K562 (cell line): ENCODE data around the gene TTC21A. TPM values are rescaled to one million over a fixed set of nuclear protein-coding genes. Genes with fewer than 3 reads are reported as not detected.

ENCODE experiments used
- ATAC-seq: fragments of 200-7000 bp; cut with Tn5 transposase; 3 replicates; pipeline ENCODE4 v1.9.1; 2020; ENCODE audit warnings: moderate library complexity
- BruUV-seq: library from RNA; stranded (reverse); fragments of 400-500 nt; replicated peaks from 2 replicates; lab custom pipeline; 2021; lab: Mats Ljungman, UMichigan
- CTCF ChIA-PET: fragments of 300-600 bp; formaldehyde crosslinking; extraction: SDS; loops from one replicate; lab custom pipeline; 2021; ENCODE audit warnings: low intra/inter-chr PET ratio; lab: Yijun Ruan, JAX
- POLR2A ChIA-PET: fragments of 300-600, 350-650 bp; sonication (Branson Sonifier 250); formaldehyde crosslinking; extraction: SDS; loops from one replicate; lab custom pipeline; 2021; ENCODE audit warnings: antibody characterized with exemption, inconsistent platforms; lab: Yijun Ruan, JAX
- DNase-seq, 4 experiments: peaks; one replicate each; pipeline versions ENCODE4 v3.0.0 to v3.0.0-alpha.2; 2011 to 2018; ENCODE audit warnings: low spot score in 3 of 4, mixed read lengths in 3 of 4; ENCODE audit errors: extremely low read depth in 1 of 4
- FAIRE-seq: peaks from 2 replicates; lab custom pipeline; 2011; peaks lifted over from hg19 to GRCh38; lab: Jason Lieb, UNC
- H2AFZ ChIP-seq: 2 replicates; pipeline ENCODE4 v1.6.0; 2011; ENCODE audit warnings: low read depth, low read length, control low read depth, inconsistent platforms
- H3K27ac ChIP-seq: fragments of 200-600 bp; 3 replicates; pipeline ENCODE4 v1.8.0; 2011; ENCODE audit warnings: low read depth, mild to moderate bottlenecking, control low read depth, inconsistent platforms, low read length, moderate library complexity, mixed read lengths; ENCODE audit errors: extremely low read depth
- H3K27me3 ChIP-seq, 2 experiments: fragments of 300-600 bp in 1 of 2; 2 replicates in 1 of 2; 3 replicates in 1 of 2; pipeline versions ENCODE4 v1.6.0 to v1.8.0; 2011; ENCODE audit warnings: inconsistent platforms in 2 of 2, low read length in 2 of 2, mild to moderate bottlenecking in 1 of 2, mixed read lengths in 1 of 2, moderate library complexity in 1 of 2; ENCODE audit not compliant: control insufficient read depth in 2 of 2, insufficient read depth in 2 of 2
- H3K36me3 ChIP-seq: fragments of 300-600 bp; 3 replicates; pipeline ENCODE4 v1.8.0; 2011; ENCODE audit warnings: mild to moderate bottlenecking, low read length, inconsistent platforms; ENCODE audit not compliant: control insufficient read depth, insufficient read depth
- H3K4me1 ChIP-seq, 2 experiments: fragments of 200-600 bp in 1 of 2; replicated peaks in 1 of 2; 2 replicates in 1 of 2; 3 replicates in 1 of 2; pipeline versions ENCODE4 v1.5.1 to v1.8.0; 2011; ENCODE audit warnings: inconsistent platforms in 2 of 2, low read length in 2 of 2, mild to moderate bottlenecking in 1 of 2, mixed read lengths in 1 of 2, moderate library complexity in 1 of 2; ENCODE audit not compliant: control insufficient read depth in 2 of 2, insufficient read depth in 2 of 2
- H3K4me2 ChIP-seq: 2 replicates; pipeline ENCODE4 v1.6.1; 2011; ENCODE audit warnings: low read length, control low read depth, inconsistent platforms, mixed read lengths; ENCODE audit not compliant: insufficient read depth
- H3K4me3 ChIP-seq: fragments of 200-600 bp; sonication (generic), shearing (Covaris generic); 2 replicates; pipeline ENCODE4 v1.5.1; 2016; ENCODE audit warnings: control low read depth, inconsistent platforms
- H3K79me2 ChIP-seq: fragments of 200-600 bp; 3 replicates; pipeline ENCODE4 v1.8.0; 2011; ENCODE audit warnings: low read length, inconsistent platforms; ENCODE audit not compliant: control insufficient read depth, insufficient read depth
- H3K9ac ChIP-seq, 2 experiments: 2 replicates each; pipeline versions ENCODE4 v1.6.0 to v1.6.1; 2011; ENCODE audit warnings: low read depth in 2 of 2, low read length in 2 of 2, control low read depth in 1 of 2, inconsistent platforms in 1 of 2, mild to moderate bottlenecking in 1 of 2, mixed read lengths in 1 of 2; ENCODE audit not compliant: insufficient read depth in 1 of 2
- H3K9me1 ChIP-seq: one replicate; pipeline ENCODE4 v1.6.0; 2011; ENCODE audit warnings: inconsistent platforms, mild to moderate bottlenecking, low read length, moderate library complexity; ENCODE audit not compliant: control insufficient read depth, insufficient read depth
- H3K9me3 ChIP-seq: replicated peaks from 2 replicates; pipeline ENCODE4 v1.5.1; 2011; ENCODE audit warnings: low read depth, low read length, inconsistent platforms; ENCODE audit not compliant: control insufficient read depth, insufficient read depth
- H4K20me1 ChIP-seq: replicated peaks from 2 replicates; pipeline ENCODE4 v1.6.1; 2011; ENCODE audit warnings: low read length, inconsistent platforms, mixed read lengths; ENCODE audit not compliant: control insufficient read depth, insufficient read depth
- ARID1B ChIP-seq: fragments of 450-650 bp; IDR thresholded peaks from 2 replicates; pipeline ENCODE4 v1.6.1; 2016; ENCODE audit warnings: antibody characterized with exemption, mild to moderate bottlenecking, inconsistent platforms
- ARID3B ChIP-seq: fragments of 250-450 bp; sonication (Bioruptor Pico); IDR thresholded peaks from 2 replicates; pipeline ENCODE4 v1.4.0; 2020; ENCODE audit warnings: borderline replicate concordance
- CHD2 ChIP-seq: IDR thresholded peaks from 2 replicates; pipeline ENCODE4 v1.6.1; 2011; ENCODE audit warnings: low read depth, low read length
- EGR1 ChIP-seq: fragments of 450-650 bp; conservative IDR thresholded peaks from 2 replicates; pipeline ENCODE4 v1.6.1; 2017; ENCODE audit warnings: mild to moderate bottlenecking
- ETV1 ChIP-seq: fragments of 450-650 bp; conservative IDR thresholded peaks from 2 replicates; pipeline ENCODE4 v1.6.1; 2016; ENCODE audit warnings: missing genetic modification characterization, control low read depth, low read depth, missing compliant biosample characterization
- GTF2E2 ChIP-seq: fragments of 200-800 bp; sonication (Bioruptor generic); IDR thresholded peaks from 2 replicates; pipeline ENCODE4 v1.6.1; 2016; ENCODE audit warnings: missing genetic modification characterization, missing compliant biosample characterization
- HIVEP1 ChIP-seq: fragments of 250-450 bp; sonication (Bioruptor Pico); IDR thresholded peaks from 2 replicates; pipeline ENCODE4 v1.4.0; 2020; ENCODE audit warnings: mild to moderate bottlenecking
- HMGN3 ChIP-seq: IDR thresholded peaks from 2 replicates; pipeline ENCODE4 v1.6.1; 2011; ENCODE audit warnings: borderline replicate concordance, low read depth, mild to moderate bottlenecking, mixed read lengths, low read length; ENCODE audit not compliant: insufficient read length; ENCODE audit errors: extremely low read depth
- PTTG1 ChIP-seq: fragments of 450-650 bp; IDR thresholded peaks from 2 replicates; pipeline ENCODE4 v1.6.1; 2016; ENCODE audit warnings: low read depth, mild to moderate bottlenecking, missing genetic modification characterization, missing compliant biosample characterization
- SMARCA5 ChIP-seq: fragments of 450-650 bp; IDR thresholded peaks from 2 replicates; pipeline ENCODE4 v1.6.1; 2016
- ZBTB2 ChIP-seq: fragments of 450-650 bp; IDR thresholded peaks from 2 replicates; pipeline ENCODE4 v1.6.1; 2016; ENCODE audit warnings: antibody characterized with exemption
- ZKSCAN8 ChIP-seq: fragments of 200-800 bp; sonication (Bioruptor generic); IDR thresholded peaks from 2 replicates; pipeline ENCODE4 v1.6.1; 2016; ENCODE audit warnings: missing genetic modification characterization, missing compliant biosample characterization
- ZNF175 ChIP-seq: fragments of 200-800 bp; sonication (Bioruptor generic); IDR thresholded peaks from 2 replicates; pipeline ENCODE4 v1.6.1; 2016; ENCODE audit warnings: low read depth, mild to moderate bottlenecking, missing genetic modification characterization, missing compliant biosample characterization
- WGBS: fragments of 100-300 bp; shearing (Covaris generic); methylation state at CpG from one replicate; pipeline ENCODE4 v1.1.6; 2016; ENCODE audit warnings: low coverage, mixed read lengths; ENCODE audit not compliant: insufficient coverage; ENCODE audit errors: missing lambda C conversion rate; 5-methylcytosine and 5-hydroxymethylcytosine counted together
- in situ Hi-C: fragments of 300-500 bp; cut with MboI; formaldehyde crosslinking; loops from 4 replicates; pipeline ENCODE4 v1.15.0; 2018; ENCODE audit warnings: inconsistent platforms, mixed read lengths
- intact Hi-C: fragments of 100-400 bp; cut with micrococcal nuclease; formaldehyde crosslinking; loops from 2 replicates; pipeline ENCODE4 v1.14.2; 2022
- polyA plus RNA-seq, 8 experiments: library from polyadenylated mRNA; depleted of rRNA in 4 of 8; stranded (reverse) in 5 of 8; unstranded in 3 of 8; fragments of >200 nt; fragmentation: Nextera tagmentation in 2 of 8; fragmentation: Illumina TruSeq in 1 of 8; extraction: Ambion mirVana in 2 of 8; extraction: Trizol in 1 of 8; gene quantifications; 2 replicates each; pipeline versions ENCODE4 v1.2.1 to v1.2.3, GENCODE V29; 2011 to 2014; ENCODE audit warnings: inconsistent platforms in 1 of 8, missing spikeins in 1 of 8
- total RNA-seq, 7 experiments: library from RNA; depleted of rRNA in 6 of 7; stranded (reverse); fragments of >200 nt in 6 of 7; fragmentation: Illumina TruSeq in 2 of 7; extraction: Trizol in 2 of 7; gene quantifications; 2 replicates each; pipeline versions ENCODE4 v1.2.1 to v1.2.3, GENCODE V29; 2011 to 2021; ENCODE audit warnings: low replicate concordance in 1 of 7
- TF ChIP-seq, protein P1 (sequence below): sonication (generic); formaldehyde crosslinking; IDR thresholded peaks from 2 replicates; pipeline ENCODE4 v1.8.0; 2022; ENCODE audit warnings: mild to moderate bottlenecking, missing genetic modification reagents

Gene TTC21A
- total and polyA plus RNA-seq, 9 of the 15 experiments (the other 6 are each of a cell fraction or from before 2014, with no cell fraction given): 0.22 to 1.4 (median 0.70) TPM

- Histone ChIP-seq H4K20me1 (no peaks in the 10 kb centered on the region), H3K4me1 (peaks cover 49 to 56% of the 10 kb centered on the region in 2 experiments), H3K9me3 (no peaks in the 10 kb centered on the region), H3K4me3 (peak overlapping the region; percentile 51), H3K27ac (peak overlapping the region; percentile 83), H2AFZ (peak overlapping the region; percentile 73), H3K9me1 (no peaks in the 10 kb centered on the region), H3K36me3 (no peaks in the 10 kb centered on the region), H3K79me2 (peaks cover 3% of the 10 kb centered on the region; the same call in 2 of the 3 replicates), H3K27me3 (no peaks in the 10 kb centered on the region), H3K4me2 (peak overlapping the region; percentile 87), H3K9ac (peak overlapping the region; percentile 86 to 88)
- peak; percentile 84 to 97 (median 90) for DNase-seq
- BruUV-seq: no TSS peak
- in situ Hi-C loops (no loop called here), intact Hi-C loops (no loop called here)
- POLR2A ChIA-PET: interaction anchor here (0.8 to 1.9 kb wide), 7 partner anchors 9 to 230 kb away, joined by 3 to 10 read pairs (median 3); no protein-coding TSS in a partner anchor
- ATAC-seq: peak; percentile 52
- WGBS: 1% methylated on average over 21 of the region's 32 CpGs
- CTCF ChIA-PET: no interaction called here
- FAIRE-seq: peak; percentile 85
- TF ChIP-seq, protein P1, sequence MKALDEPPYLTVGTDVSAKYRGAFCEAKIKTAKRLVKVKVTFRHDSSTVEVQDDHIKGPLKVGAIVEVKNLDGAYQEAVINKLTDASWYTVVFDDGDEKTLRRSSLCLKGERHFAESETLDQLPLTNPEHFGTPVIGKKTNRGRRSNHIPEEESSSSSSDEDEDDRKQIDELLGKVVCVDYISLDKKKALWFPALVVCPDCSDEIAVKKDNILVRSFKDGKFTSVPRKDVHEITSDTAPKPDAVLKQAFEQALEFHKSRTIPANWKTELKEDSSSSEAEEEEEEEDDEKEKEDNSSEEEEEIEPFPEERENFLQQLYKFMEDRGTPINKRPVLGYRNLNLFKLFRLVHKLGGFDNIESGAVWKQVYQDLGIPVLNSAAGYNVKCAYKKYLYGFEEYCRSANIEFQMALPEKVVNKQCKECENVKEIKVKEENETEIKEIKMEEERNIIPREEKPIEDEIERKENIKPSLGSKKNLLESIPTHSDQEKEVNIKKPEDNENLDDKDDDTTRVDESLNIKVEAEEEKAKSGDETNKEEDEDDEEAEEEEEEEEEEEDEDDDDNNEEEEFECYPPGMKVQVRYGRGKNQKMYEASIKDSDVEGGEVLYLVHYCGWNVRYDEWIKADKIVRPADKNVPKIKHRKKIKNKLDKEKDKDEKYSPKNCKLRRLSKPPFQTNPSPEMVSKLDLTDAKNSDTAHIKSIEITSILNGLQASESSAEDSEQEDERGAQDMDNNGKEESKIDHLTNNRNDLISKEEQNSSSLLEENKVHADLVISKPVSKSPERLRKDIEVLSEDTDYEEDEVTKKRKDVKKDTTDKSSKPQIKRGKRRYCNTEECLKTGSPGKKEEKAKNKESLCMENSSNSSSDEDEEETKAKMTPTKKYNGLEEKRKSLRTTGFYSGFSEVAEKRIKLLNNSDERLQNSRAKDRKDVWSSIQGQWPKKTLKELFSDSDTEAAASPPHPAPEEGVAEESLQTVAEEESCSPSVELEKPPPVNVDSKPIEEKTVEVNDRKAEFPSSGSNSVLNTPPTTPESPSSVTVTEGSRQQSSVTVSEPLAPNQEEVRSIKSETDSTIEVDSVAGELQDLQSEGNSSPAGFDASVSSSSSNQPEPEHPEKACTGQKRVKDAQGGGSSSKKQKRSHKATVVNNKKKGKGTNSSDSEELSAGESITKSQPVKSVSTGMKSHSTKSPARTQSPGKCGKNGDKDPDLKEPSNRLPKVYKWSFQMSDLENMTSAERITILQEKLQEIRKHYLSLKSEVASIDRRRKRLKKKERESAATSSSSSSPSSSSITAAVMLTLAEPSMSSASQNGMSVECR (CRISPR knock-in tag): no peak
- TF ChIP-seq CHD2 (no peak), ARID3B (CRISPR knock-in tag) (0 out of 2 replicates have a peak, but pooled peaks have one; percentile 46), ZNF175 (peak; percentile 74; the same call in 1 of the 2 replicates), PTTG1 (no peak), ZKSCAN8 (CRISPR knock-in tag) (no peak), HMGN3 (peak; percentile 70), EGR1 (peak; percentile 64), ETV1 (peak; percentile 68; the same call in 1 of the 2 replicates), SMARCA5 (no peak), GTF2E2 (peak; percentile 53; the same call in 1 of the 2 replicates), ARID1B (no peak; the same call in 1 of the 2 replicates), ZBTB2 (no peak), HIVEP1 (0 out of 2 replicates have a peak, but pooled peaks have one; percentile 40)
Observed at GRCh38 chr3:39177708-39178332, 70.3 kb downstream of the TTC21A start.
